HG03565 (cell line): Measurements from ENCODE around the gene RDH13.
"Not testable (repeated sequence)": the region's sequence is repeated elsewhere in the genome, so short reads cannot be mapped to it uniquely, and the experiment has no call there.

Source experiments
- ATAC-seq: cut with Tn5 transposase; IDR thresholded peaks from one replicate; pipeline ENCODE4 v1.9.1; 2021; ENCODE audit warnings: mild to moderate bottlenecking, moderate library complexity; ENCODE audit not compliant: unreplicated experiment

The RDH13 gene

GRCh38 chr19:55079400-55080038 lies 16.6 kb upstream of the RDH13 start:
- no peak for ATAC-seq

GRCh38 chr19:55078996-55079395 lies 16.0 kb upstream of the RDH13 start:
- no peak for ATAC-seq

- ATAC-seq: no peak
Measured at GRCh38 chr19:55077106-55077505, 14.2 kb upstream of the RDH13 start.

DNA sequence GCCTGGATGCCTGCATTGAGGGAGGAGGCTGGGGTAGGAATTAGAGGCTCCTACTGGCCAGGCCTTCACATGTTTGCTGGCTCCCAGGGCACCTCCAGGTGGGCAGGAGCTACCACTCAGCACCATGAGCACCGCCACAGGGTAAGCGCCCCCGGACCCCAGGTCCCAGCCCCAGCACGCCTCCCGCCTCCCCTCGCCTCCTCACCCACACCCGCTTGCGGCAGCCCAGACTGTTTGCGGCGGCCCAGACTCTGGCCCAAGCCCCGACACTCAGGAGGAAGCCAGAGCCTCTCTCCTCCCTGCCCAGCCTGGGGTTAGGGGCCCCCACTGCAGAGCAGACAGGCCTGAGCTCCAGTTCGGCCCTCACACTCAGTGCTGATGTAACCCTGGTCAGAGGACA lies 13.4 kb upstream of the RDH13 start:
- no peak for ATAC-seq

DNA sequence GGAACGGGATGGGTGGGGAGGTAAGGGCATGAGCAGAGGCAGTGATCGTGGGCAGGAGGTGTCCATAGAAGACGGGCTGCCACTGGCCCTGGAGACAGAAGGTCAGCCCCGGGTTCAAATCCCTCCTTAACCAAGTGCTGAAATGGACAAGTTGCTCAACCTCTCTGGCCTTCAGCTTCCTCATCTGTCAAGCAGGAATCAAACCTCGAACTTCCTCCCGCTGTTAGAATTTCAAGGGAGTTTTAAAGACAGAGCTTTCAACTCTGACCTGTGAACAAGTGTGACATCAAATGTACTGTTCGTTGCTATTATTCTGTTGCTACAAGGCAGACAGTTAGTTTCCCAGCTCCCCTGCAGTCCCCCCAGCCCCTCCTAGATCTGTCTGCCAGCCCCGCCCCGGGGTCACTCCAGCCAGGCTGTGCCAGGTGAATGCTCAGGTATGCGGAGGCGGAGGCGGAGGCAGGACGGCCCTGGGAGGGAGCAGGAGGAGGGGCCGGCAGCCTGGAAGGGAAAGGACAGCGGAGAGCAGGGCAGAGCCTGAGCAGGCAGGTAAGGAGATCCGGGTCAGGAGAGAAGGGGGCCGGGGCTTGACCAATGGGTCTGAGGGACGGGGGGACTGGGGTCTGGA lies 12.5 kb upstream of the RDH13 start, which contains the start of gene EPS8L1:
Gene EPS8L1, plus strand, starts transcription at position 499 of the 628 bp plus-strand sequence. CDS start 576 bp downstream, outside the sequence.
- no peak for ATAC-seq

DNA sequence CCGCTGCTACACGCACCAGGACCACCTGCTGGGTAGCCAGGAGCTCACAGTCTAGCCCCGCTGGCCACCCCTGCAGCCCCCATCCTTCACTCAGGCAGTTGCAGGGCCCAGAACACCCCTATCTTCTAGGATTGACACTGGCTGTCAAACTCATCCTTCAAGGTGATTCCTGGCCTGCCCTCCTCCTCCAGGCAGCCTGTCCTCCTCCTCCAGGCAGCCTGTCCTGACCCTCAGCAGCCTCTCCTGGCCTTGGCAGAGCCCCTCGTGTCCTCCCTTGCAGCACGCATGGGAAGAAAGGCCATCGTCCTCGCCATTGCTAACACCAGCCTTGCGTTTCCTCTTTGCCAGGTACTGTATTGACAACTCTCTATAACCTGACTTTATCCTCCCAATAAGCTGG lies 9.0 kb upstream of the RDH13 start:
- no peak for ATAC-seq

DNA sequence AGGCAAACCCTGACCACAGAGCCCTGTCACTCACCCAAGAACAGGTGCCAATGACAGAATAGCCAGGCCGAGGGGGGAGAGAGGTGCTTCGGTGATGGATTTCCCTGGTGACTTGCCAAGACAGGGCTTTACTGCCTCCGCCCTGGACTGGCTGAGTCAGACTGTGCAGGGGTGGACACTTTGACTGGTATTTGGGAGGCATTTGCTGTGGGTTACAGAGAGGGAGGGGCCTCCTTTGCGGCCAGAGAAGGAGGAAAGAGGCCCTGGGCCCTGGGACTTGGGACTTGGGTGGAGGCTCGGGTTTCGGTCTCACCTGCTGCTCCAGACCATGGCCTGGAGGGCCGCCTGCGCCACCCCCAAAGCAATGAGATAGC lies 8.2 kb upstream of the RDH13 start:
- no peak for ATAC-seq

- ATAC-seq: no peak
Measured at GRCh38 chr19:55070466-55071128, 7.6 kb upstream of the RDH13 start.

- ATAC-seq: no peak
Measured at GRCh38 chr19:55069865-55070197, 6.9 kb upstream of the RDH13 start.

GRCh38 chr19:55068950-55069864 lies 6.3 kb upstream of the RDH13 start:
- no peak for ATAC-seq

DNA sequence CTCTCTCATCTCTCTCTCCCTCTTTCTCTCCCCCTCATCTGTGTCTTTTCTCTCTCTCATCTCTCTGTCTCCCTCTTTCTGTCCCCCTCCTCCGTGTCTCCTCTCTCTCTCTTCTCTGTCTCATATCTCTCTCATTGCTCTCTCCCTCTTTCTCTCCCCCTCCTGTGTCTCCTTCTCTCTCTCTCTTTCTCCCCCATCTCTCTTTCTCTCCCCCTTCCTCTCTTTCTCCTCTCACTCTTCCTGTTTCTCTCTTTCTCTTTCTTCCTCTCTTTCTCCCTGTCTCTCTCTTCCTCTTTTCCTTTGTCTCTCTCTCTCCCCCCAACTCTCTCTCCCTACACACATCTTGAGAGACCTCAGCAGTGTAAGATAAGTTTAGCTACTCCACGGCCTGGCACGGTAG lies 4.9 kb upstream of the RDH13 start:
- ATAC-seq: no peak

DNA sequence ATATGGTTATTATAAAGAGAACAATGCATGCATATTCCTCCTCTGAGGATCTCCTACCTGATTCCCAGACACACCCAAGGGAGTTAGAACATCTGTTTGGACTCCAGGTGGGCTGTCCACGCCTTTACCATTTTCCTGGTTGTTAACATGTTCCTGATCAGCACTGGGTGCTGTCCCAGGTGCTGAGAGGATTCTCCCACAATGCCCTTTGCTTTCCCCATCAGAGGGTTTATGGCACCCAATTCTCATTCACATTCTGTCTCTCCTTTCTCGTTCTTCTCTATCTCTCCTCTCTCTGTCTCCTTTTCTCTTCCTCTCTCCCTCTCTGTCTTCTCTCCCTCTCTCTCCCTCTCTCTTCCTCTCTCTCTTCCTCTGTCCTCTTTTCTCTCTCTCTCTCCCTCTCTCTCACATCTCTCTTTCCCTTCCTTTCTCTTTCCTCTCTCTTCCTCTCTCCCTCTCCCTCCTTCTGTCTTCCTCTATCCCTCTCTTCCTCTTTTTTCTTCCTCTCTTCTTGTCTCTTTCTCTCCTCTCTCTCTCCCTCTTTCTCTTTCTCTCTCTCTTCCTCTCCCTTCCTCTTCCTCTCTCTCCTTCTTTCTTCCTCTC lies 3.3 kb upstream of the RDH13 start:
- ATAC-seq: no peak

GRCh38 chr19:55065516-55065915 lies 2.6 kb upstream of the RDH13 start:
- not testable (repeated sequence) for ATAC-seq

GRCh38 chr19:55063492-55063843 lies 520 bp upstream of the RDH13 start:
- ATAC-seq: no peak

GRCh38 chr19:55060287-55060686 lies 2.7 kb downstream of the RDH13 start:
- ATAC-seq: not testable (repeated sequence)

DNA sequence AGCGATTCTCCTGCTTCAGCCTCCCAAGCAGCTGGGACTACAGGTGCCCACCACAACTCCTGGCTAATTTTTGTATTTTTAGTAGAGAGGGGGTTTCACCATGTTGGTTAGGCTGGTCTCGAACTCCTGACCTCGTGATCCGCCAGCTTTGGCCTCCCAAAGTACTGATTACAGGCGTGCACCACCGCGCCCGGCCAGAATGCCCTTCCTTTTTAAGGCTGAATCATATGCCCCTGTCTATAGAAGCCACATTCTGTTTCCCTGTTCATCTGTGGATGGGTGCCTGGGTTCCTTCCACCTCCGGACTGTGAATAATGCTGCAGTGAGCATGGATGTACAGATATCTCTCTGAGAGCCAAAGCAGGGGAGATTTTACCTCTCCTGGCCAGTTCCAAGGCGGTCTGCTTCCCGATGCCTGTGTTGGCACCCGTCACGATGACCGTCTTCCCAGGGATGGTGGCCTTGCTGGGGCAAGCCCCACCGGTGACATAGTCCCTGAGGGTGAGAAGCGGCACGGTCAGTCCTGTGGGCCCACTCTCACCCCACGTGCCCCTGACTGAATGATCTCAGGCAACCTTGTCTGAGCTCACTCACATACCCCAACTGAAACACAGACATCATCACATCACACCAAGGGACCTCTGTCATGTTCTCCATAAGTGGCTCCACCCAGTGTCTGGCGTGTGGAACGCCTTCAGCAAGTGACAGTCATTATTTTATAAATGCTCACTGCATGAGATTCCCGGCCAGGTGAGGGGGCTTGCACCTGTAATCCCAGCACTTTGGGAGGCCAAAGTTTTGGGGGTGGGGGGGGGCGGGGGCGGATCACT lies 4.0 kb downstream of the RDH13 start:
- no peak for ATAC-seq

DNA sequence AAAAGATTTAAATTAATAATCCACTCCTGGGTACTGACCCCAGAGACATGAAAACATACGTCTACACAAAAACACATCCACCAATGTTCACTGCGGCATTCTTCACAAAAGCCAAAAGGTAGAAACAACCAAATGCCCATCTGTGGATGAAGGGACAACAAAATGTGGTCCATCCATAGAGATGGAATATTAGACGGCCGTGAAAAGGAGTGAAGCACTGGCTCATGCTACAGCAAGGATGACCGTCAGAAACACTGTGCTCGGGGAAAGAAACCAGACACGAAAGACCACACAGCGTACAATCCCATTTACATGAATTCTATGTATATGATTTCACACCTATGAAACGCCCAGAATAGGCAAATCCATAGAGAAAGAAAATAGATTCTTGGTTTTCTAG lies 6.1 kb downstream of the RDH13 start:
- ATAC-seq: no peak

GRCh38 chr19:55053735-55054134 lies 9.2 kb downstream of the RDH13 start:
- no peak for ATAC-seq

DNA sequence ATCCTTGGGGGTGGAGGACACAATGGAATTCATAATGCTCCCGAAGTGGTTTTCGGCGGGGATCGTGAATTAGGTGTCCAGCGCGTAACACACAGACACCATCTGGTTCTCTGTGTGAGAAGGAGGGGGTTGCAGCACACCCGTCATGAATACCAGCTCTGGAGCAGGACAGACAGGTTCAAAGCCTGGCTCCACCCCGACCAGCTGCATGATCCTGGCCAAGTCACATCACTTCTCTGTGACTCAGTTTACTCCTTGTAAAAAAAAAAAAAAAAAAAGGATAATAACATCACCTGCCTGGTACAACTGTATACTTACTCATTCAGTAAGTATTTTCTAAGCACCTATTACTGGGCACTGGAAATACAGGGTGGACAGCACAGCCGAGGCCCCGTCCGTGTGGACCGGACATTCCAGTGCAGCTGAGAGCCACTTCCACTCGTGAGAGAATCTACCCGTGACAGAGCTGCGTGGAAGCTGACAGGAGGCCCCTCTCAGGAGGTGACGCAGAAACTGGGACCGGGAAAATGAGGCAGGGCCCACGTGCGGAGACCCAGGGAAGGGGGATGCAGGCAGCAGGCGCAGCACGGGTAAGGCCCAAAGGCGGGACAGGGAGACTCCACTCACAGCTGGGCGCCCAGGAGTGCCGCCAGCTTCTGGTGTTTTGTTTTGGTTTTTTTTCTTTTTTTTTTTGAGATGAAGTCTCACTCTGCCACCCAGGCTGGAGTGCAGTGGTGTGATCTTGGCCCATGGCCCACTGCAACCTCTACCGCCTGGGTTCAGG lies 12.0 kb downstream of the RDH13 start:
- ATAC-seq: no peak
